Mammary epithelial cell (primary cell): Measurements from ENCODE around the gene C2orf72.

Experiments used
- EZH2 ChIP-seq: IDR thresholded peaks from 2 replicates; pipeline ENCODE4 v1.6.1; 2012; ENCODE audit warnings: low read length, inconsistent platforms, borderline replicate concordance
- TF ChIP-seq, protein P1 (sequence below), 2 donors: IDR thresholded peaks in 1 of 2; conservative IDR thresholded peaks in 1 of 2; 2 replicates each; pipeline ENCODE4 v1.5.1; 2011 to 2012; ENCODE audit warnings: inconsistent platforms in 2 of 2, low read length in 2 of 2, mild to moderate bottlenecking in 2 of 2, control low read depth in 1 of 2, low read depth in 1 of 2; ENCODE audit not compliant: insufficient read depth in 1 of 2; ENCODE audit errors: extremely low read depth in 1 of 2

DNA sequence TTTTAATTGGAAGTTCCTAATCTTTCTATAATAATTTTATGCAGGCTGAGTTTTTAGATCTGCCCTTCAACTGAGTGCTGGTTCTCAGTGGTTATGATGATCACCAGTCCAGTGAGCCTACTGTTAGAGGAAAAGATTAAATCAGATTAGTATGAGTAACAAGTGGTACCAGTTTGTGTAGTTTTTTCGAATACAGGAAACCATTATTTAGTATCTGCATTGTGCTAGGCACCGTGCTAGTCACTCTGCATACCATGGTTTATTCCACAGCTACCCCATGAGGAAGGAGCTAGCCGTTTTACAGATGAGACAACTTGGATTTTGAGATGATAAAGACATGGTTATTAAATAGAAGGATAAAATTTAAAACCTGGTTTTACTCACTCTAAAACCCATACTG is 25.5 kb downstream of the C2orf72 start:
- TF ChIP-seq, protein P1, sequence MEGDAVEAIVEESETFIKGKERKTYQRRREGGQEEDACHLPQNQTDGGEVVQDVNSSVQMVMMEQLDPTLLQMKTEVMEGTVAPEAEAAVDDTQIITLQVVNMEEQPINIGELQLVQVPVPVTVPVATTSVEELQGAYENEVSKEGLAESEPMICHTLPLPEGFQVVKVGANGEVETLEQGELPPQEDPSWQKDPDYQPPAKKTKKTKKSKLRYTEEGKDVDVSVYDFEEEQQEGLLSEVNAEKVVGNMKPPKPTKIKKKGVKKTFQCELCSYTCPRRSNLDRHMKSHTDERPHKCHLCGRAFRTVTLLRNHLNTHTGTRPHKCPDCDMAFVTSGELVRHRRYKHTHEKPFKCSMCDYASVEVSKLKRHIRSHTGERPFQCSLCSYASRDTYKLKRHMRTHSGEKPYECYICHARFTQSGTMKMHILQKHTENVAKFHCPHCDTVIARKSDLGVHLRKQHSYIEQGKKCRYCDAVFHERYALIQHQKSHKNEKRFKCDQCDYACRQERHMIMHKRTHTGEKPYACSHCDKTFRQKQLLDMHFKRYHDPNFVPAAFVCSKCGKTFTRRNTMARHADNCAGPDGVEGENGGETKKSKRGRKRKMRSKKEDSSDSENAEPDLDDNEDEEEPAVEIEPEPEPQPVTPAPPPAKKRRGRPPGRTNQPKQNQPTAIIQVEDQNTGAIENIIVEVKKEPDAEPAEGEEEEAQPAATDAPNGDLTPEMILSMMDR (conservative IDR thresholded peaks at IDR 0.05 in 1 of 2, IDR thresholded peaks at IDR 0.05 in 1 of 2; ENCODE audit: extremely low read depth in 1 of 2, insufficient read depth in 1 of 2, low read depth in 1 of 2, low read length in 2 of 2) = no peak
- no peak for TF ChIP-seq EZH2
